GM21737 (cell line): ENCODE measurements around the gene DDR2.

Experiments
- ATAC-seq: cut with Tn5 transposase; IDR thresholded peaks from one replicate; pipeline ENCODE4 v1.9.1; 2021; ENCODE audit warnings: mild to moderate bottlenecking, moderate library complexity; ENCODE audit not compliant: unreplicated experiment

Gene DDR2

DNA sequence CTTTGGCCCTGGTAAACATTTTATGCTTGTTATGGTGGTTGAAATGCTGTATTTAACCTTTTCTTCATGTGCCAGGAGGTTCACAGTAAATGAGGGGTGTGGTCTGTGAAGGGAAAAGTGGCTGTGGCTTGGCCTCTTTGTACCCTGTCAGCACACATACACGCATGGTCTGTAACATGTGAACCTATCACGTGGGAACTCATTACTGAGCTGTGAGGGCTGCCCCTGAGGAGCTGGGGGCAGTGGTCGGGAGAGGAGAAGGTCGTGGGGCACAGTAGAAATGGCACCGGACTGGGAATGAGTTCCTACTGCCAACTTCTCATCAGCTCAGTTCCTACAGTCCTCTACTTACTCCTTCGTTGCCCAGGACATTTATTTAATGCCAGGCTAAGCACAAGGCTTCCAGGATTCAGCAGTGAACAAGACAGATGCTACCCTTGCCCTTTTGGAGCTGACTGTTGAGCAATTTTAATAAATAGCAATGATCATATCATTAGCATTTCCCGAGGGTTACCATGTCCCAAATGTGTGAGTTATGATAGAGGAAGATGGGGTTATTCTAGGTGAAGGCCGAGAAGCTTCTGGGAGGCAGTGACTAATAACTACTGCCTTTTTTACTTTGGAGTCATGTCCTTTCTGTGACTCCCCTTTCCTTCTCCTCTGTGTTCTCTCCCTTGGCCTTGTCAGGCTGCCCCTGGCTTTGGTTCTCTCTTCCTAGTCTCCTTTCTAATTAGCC is 38.8 kb downstream of the DDR2 start:
- no peak for ATAC-seq

DNA sequence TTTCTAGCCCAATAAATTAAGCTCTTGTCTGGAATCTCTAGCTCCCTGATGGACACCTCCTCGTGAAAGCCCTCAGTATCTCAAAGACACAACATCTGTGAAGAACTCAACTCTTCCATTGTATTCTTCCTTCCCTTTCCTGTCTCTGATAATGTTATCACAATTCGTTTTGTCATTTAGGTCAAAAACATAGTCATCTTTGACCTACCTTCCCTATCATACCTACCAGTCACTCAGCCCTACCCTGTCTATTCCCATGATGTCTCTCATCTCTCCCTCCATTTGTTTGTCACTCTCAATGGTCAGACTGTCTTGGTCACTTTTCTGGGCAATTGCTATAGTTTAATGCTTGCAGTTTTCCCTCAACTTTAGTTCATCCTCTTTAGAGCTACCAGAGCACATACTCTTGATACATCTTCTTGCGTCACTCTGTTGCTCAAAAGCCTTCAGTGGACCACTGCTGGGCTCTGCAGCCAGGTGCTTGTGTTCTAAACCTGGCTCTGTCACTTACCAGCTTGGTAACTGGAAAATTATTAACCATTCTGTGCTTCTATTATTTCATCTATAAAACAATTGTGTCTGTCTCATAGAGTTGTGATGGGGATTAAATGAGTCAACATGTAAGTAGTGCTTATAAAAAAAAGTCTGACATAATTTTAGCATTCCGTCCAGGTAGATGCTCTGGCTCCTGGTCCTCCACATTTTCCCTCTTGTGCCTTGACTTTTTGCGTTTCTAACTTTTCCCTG is 39.6 kb downstream of the DDR2 start:
- no peak for ATAC-seq

DNA sequence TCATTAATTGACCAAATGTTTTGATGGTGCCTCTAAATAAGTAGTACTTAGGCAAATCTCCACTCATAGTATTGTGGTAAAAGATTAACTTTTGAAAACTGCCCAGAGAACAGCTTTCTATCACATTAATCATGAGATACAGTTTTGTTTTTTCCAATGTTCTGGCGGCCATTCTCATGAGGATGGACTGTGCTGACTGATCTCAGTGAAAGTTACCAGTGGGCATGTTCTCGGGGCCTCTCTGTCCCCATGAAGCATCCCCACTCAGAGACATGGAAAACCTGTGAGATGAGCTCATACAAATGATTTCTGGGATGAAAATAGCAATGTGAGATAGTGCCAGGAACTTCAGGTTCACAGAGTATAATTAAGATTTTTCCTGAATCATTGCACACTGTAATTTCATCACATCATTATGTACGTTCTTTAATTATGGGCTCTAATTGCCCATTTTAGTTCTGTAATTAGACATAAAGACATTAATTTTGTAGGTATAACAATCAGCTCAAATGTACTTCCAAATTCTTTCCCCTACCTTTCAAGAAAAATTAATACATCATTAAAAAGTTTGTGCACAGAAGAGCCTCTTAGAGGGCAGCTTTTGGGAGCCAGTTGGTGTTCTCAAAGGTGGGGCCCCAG is 40.5 kb downstream of the DDR2 start:
- ATAC-seq: no peak

DNA sequence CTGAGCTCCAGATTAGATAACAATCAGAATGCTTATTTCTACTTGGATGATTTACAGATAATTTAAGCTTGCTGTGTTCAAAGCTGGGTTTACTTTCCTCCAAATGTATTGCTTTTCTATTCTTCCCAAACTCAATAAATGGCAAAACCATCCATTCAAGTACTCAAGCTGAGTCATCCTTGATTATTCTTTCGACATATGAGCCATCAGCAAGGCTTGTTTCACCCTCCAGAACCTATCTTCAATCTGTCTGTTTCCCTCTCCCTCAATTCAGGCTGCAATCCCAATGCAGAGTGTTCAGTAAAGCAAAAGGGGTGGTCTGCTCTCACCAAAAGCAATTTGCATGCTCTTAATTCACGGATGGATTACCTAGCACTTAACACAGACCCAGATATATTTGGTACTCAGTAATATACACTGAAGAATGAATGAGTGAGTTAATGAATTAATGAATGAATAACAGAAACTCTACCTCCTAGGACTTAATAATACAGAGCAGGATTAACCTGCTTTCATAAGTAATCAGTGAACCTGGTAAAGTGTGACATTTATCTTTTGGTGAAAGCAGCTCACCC is 41.9 kb downstream of the DDR2 start:
- ATAC-seq: no peak

DNA sequence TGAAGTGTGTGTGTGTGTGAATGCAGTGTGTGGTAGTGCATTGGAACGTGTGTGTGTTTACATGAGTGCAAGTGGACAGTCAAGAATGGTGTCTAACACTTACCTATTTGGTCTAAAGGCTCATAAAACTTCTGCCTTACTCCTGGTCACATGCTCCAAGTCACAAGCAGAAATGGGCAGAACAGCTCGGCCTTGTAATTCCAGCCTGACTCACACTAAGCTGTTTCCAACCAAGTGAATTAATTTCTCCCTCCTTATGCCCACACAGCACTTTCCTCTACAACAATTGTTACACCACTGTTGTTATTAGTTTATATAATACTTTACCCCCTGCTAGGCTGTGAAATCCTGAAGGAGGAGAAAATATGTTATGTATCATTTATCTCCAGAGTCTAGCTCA is 43.8 kb downstream of the DDR2 start:
- ATAC-seq: no peak

DNA sequence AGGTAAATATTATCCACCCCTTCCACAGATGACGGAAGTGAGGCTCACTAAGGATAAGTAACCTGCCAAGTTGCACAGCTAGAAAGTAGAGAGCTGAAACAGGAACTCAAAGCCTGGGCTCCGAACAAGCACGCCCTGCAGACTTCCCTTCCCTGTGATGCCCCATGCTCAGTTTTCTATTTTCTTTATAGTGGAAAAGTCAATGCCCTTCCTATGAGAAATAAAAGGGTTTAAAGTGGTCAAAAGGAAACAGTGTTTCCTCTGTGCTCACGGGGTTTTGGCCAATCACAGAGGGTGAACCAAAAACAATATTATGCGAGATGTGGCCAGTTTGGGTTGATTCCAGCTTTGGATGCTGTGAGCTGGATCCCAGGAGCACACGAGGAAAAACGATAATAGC is 44.5 kb downstream of the DDR2 start:
- no peak for ATAC-seq

DNA sequence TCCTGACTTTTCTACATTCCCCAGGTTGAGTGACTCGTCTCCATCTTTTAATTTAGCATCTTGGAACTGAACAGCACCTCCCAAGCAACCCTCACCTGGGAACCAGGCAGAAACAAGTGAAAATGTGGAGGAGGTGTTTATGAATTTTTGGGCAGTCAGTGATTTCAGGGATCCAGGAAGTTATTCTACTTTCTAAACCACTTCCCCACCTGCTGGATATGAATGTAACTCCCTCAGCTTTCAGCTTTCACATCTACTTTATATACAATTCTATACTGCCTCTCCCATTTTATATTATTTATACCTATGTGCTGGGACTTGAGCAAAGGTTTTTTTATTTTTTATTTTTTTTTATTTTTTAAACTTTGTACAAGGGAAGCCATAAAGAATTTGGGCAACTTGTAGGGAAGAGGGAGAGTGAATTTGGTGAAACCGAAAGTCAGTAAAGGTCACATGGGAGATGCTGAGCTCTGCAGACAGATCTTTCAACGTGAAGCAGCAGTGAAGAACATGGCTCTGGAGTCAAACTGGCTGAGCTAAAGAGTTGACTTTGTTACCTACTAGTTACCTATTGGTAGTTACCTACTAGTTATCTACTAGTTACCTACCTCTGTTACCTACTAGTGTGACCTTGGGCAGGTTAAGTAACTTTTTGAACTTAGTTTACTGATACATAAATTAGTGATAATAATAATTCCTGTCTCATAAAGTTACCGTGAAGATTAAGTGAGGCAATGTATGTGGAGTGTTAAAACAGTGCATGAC is 45.5 kb downstream of the DDR2 start:
- ATAC-seq: no peak

DNA sequence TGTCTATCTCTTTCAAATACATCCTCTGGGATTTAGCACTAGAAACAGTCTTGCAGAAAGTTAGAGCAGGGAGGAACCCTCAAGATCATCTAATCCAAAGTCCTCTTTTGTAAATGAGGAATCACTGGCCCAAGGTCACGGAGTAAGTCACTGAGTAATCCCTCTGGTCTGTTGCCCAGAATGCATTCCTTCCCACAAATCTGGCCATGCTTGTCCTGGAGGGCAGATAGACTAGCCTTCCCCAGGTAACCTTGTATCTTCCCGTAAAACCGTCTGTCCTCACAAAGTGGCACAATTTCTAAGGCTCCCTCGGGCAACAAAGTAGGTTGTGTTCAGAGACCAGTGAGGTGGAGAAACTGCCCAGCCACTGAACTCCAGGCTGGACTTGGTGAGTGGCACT is 46.2 kb downstream of the DDR2 start:
- ATAC-seq: no peak

DNA sequence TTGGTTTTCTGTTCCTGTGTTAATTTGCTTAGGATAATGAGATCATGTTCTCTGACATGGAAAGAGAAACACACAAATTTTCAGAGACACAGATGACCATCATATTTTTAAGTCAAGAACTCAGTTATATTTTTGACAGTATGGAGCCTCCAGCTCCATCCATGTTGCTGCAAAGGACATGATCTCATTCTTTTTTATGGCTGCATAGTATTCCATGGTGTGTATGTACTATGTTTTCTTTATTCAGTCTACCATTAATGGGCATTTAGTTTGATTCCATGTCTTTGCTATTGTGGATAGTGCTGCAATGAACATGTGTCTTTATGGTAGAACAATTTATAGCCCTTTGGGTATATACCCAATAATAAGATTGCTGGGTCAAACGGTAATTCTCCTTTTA is 47.0 kb downstream of the DDR2 start:
- no peak for ATAC-seq

DNA sequence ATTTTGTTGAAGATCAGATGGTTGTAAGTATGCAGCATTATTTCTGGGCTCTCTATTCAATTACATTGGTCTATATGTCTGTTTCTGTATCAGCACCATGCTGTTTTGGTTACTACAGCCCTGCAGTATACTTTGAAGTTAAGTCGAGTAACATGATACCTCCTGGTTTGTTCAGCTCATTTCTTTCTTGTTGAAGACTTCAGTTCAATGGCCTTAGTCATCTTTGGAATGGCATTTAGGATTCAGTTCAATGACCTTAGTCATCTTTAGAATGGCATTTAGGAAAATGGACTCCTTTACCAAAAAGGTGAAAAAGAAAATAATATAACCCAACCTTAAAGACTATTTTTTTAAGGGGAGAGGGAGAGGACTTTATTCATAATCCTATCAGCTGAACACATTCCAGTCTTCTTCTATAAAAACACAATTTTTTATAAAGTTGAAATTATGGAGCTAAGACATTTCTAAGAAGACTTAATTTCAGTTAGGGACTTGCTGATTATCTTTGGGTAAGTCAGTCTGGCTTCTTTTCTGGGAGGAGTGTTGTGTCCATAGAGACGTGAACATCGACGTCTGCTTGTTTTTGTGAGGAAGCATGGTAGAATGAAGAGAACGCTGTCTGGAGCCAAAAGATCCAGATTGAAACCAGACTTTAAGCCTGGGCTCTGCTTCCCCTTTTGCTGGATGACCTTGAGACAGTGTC is 48.3 kb downstream of the DDR2 start:
- ATAC-seq: no peak

DNA sequence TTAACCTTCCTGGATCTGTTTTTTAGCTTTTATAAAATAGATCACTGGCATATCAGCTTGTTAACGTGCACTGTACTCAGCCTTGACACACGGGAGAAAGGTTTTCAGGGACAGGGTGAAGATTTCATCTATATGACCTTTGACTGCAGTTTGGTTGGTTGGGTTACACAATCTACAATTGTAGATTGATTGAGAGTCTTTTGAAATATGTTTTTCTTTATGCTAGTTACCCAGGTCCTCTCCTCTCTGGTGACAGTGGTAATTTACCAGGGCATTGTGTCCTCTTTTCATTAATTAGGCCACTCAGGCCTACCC is 48.8 kb downstream of the DDR2 start:
- ATAC-seq: no peak

DNA sequence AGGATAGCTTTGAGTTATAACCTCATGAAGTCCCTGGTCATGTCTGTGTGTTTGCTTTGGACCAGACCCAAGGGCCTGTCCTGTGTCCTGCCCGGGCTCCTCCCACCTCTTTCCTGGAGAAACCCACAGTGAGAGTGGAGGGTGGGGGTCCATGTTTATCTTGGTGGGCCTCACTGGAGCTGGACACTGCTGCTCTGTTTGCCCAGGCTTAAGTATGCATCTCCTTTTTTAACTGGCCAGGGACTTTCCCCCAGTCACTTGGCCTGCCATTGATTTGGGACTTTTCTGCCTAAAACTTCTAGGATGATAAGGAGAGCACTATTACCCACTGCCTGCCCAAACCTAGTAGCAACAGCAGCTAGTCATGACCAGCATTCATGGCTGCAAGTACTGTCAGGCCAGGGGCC is 49.8 kb downstream of the DDR2 start:
- no peak for ATAC-seq

DNA sequence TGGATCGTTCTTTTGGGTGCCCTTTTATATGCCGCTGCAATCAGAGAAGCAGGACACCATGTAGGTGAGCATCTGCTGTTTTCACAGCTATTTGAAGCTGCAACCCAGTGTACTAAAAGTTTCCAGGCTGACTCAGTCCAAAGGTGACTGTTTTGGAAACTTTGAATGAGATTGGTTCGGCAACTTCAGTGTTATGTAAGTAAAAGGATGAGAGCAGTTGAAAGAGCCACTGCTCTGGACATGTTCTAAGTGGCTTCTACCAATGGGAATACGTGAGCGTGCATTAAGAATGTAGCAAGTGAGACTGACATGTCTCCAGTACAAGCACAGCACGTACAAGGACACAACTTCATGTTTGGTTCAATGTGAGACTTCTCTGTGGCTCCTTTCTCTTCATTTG is 55.6 kb downstream of the DDR2 start:
- ATAC-seq: no peak

DNA sequence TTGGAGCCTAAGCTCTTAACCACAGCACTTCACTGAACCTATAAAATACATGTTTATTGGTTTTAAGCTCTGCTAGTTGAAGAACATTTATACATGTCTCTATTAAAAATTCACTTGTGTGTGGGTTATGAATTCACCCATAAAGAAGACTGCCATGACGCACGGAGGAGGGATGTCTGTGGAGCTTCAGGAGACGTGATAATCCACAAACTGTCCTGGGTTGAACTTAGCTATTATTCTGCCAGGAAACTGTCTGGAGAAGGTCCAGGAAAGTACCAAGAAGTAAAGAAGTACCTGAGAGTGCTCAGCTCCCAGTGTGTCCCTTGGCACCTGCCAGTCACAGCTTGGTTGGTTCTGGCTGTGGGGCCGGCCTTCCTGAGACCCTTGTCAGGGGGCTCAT is 56.3 kb downstream of the DDR2 start:
- ATAC-seq: no peak

DNA sequence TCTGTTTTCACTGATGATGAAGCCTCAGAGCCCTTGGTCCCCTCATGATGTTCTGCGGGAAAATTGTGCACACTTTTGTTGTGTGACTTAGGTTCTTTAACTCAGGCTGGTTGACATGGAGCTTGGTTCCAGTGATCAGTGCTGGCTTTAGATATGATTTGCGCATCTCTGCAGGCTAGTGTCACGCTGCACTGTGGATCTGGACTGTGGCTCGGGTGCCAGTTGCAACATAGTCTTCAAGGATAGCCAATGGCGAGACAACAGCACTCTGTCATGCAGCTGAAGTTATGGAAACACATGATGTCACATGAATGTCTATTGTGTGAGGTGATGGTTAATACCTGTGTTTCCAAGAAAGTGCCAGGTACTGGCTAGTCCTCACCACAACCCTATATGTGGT is 56.7 kb downstream of the DDR2 start:
- ATAC-seq: no peak

DNA sequence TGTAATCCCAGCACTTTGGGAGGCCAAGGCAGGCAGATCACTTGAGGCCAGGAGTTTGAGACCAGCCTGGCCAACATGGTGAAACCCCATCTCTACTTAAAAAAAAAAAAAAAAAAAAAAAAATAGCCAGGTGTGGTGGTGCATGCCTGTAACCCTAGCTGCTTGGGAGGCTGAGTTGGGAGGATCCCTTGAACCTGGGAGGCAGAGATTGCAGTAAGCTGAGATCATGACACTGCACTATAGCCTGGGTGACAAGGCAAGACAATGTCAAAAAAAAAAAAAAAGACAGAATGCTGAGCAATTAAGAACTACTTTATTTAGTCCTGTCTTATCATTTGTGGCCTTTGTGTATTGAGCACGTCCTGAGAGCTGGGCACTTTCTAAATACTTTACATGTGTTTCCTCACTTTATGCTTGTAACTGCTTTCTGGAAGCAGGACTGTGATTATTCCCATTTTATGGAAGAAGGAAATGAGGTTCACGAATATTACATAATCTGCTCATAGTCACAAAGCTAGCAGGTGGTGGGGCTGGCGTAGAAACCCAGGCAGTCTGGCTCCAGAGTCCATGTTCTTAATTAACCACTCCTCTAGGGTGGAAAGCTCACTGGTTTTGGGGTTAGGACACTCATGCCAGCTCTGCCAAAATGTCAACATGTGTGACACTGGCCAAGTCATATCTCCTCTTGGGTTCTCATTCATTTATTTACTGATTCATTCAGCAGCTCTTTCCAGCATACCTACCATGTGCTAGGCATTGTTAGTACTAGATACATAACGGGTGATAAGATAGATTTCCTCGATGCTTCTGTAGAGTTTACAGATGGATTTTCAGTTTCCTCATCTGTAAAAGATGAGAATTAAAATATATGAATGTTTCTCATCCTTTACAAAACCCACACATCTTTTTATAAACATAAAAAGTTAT is 57.7 kb downstream of the DDR2 start:
- no peak for ATAC-seq

DNA sequence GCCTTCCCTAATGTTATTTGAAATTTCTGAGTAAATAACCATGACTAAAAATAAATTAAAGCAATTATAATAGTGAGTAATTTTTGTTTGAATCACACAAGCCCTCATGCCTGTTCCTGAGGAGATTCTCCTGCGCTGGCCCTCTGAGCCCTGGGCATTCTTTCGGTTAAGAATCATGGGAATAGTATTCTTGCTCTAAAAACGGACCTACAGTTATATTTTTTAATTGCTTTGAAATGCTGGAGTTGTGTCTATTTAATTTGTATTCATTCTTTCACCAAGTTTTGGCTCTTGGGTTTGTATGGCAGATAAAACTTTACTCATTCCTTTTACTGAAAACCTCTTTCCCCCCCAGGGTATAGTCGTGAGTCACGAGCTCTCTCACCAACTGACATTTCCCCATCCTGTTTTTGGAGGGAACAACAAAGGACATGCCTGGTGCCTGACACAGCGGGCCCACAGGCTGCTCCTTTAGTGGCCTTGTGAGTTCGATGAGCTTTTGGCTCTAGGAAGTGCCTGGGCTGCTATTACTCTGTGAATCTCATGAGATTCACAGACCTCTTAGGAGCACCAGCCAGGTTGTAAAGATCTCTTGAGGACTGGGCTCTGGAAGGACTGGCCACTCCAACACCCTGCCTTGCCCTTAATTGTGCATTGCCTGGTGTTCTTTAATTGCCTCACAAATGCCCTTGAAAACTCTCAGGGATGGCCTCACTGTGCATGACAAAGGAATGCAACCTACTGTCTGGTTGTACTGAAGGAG is 58.6 kb downstream of the DDR2 start:
- no peak for ATAC-seq

DNA sequence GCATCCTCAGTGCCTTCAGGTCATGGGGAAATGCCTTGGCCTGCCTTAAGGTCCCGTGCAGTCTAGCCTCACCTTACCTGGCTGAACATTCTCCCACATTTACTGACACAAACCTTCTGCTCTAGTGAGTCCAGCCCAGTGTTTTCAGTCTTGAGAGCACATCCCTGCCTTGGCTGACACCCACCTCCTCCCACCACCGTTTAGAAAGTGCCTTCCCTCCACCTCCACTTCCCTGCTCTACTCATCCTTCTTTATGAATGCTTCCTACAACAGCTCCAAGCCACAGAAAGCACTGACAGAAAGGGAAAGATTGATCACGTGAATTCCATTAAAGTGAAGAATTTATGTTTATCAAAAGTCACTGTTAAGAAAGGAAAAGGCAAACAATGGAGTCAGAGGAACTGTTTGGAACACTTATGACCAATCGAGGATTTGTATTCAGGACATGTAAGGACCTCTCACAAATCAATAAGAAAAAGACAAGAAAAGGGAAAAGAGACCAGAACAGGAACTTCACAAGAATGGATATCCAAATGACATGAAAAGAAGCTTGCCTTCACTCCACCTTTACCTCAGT is 59.8 kb downstream of the DDR2 start:
- no peak for ATAC-seq

DNA sequence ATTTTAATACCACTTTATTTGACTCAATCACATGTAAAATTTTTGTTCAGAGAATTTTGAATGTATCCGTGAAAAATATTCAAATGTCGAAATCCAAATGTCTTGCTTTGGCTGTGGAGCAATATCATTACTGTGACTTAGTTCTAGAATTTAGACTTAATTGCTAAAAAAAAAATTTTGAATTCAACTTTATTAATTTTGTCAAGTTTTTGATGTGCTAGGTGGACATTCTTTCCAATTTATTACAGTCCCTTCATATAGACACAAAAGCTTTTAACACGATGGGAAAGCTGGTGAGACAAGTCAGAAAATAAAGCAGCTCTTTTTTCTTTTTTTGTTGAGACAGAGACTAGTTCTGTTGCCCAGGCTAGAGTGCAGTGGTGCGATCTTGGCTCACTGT is 62.6 kb downstream of the DDR2 start:
- no peak for ATAC-seq
